ENCODE data around the gene TMEM131L. TPM values are rescaled to one million over a fixed set of nuclear protein-coding genes. Genes with fewer than 3 reads are reported as not detected.

Gene TMEM131L
- total and polyA plus RNA-seq, 9 donors: 3.6 to 18.4 (median 10.7) TPM

GRCh38 chr4:153622778-153623240 lies 156.6 kb downstream of the TMEM131L start:
- H3K36me3 ChIP-seq: no peaks in the 10 kb centered on the region
- peak overlapping the region in 1 of 2 donors; percentile 29 for H3K27ac ChIP-seq
- H3K27me3 ChIP-seq: no peaks in the 10 kb centered on the region
- intact Hi-C loops (cut with DNase I): no loop called here
- WGBS, 3 donors: 27 to 37% (median 30%) methylated on average over 12 of the region's 12 CpGs
- H3K9me3 ChIP-seq: no peaks in the 10 kb centered on the region
- H3K4me1 ChIP-seq (ENCODE audit: insufficient read depth): peaks cover 9% of the 10 kb centered on the region
- TF ChIP-seq POLR2A (IDR thresholded peaks at IDR 0.05) (no peak), CTCF (IDR thresholded peaks at IDR 0.05) (no peak), EP300 (IDR thresholded peaks at IDR 0.05) (no peak)
- H3K4me3 ChIP-seq: no peak overlapping the region
- DNase-seq: peak in 1 of 5 donors; percentile 36

GRCh38 chr4:153623491-153623890 lies 157.3 kb downstream of the TMEM131L start:
- intact Hi-C loops (cut with DNase I): no loop called here
- Histone ChIP-seq H3K4me3 (no peak overlapping the region), H3K36me3 (no peaks in the 10 kb centered on the region), H3K9me3 (no peaks in the 10 kb centered on the region), H3K27me3 (no peaks in the 10 kb centered on the region), H3K4me1 (ENCODE audit: insufficient read depth) (peaks cover 9% of the 10 kb centered on the region), H3K27ac (no peak overlapping the region)
- no peak for DNase-seq
- TF ChIP-seq POLR2A (IDR thresholded peaks at IDR 0.05) (no peak), CTCF (IDR thresholded peaks at IDR 0.05) (no peak), EP300 (IDR thresholded peaks at IDR 0.05) (no peak)
- 86 to 88% (median 87%) methylated on average over 2 of the region's 2 CpGs for WGBS, 3 donors

- Histone ChIP-seq H3K36me3 (no peaks in the 10 kb centered on the region), H3K27me3 (no peaks in the 10 kb centered on the region), H3K4me3 (no peak overlapping the region), H3K4me1 (ENCODE audit: insufficient read depth) (no peaks in the 10 kb centered on the region), H3K27ac (no peak overlapping the region), H3K9me3 (no peaks in the 10 kb centered on the region)
- WGBS, 3 donors: 74 to 83% (median 81%) methylated on average over 8 of the region's 8 CpGs
- TF ChIP-seq EP300 (IDR thresholded peaks at IDR 0.05) (no peak), CTCF (IDR thresholded peaks at IDR 0.05) (no peak), POLR2A (IDR thresholded peaks at IDR 0.05) (no peak)
- intact Hi-C loops (cut with DNase I): no loop called here
- no peak for DNase-seq
These were observed 162.7 kb downstream of the TMEM131L start for GRCh38 chr4:153628796-153629315.

GRCh38 chr4:153629776-153630175 lies 163.6 kb downstream of the TMEM131L start:
- intact Hi-C loops (cut with DNase I): no loop called here
- no peaks in the 10 kb centered on the region for H3K4me1 ChIP-seq (ENCODE audit: insufficient read depth)

More at GRCh38 chr4:153629776-153630175, 163.6 kb downstream of the TMEM131L start:
- Histone ChIP-seq H3K4me3 (no peak overlapping the region), H3K9me3 (no peaks in the 10 kb centered on the region), H3K36me3 (no peaks in the 10 kb centered on the region), H3K27me3 (no peaks in the 10 kb centered on the region), H3K27ac (no peak overlapping the region)
- DNase-seq: no peak
- TF ChIP-seq EP300 (IDR thresholded peaks at IDR 0.05) (no peak), POLR2A (IDR thresholded peaks at IDR 0.05) (no peak), CTCF (IDR thresholded peaks at IDR 0.05) (no peak)
